ENCODE data around the gene NOX5.
"Not testable (repeated sequence)": the region's sequence is repeated elsewhere in the genome, so short reads cannot be mapped to it uniquely, and the experiment has no call there.

The NOX5 gene, protein sequence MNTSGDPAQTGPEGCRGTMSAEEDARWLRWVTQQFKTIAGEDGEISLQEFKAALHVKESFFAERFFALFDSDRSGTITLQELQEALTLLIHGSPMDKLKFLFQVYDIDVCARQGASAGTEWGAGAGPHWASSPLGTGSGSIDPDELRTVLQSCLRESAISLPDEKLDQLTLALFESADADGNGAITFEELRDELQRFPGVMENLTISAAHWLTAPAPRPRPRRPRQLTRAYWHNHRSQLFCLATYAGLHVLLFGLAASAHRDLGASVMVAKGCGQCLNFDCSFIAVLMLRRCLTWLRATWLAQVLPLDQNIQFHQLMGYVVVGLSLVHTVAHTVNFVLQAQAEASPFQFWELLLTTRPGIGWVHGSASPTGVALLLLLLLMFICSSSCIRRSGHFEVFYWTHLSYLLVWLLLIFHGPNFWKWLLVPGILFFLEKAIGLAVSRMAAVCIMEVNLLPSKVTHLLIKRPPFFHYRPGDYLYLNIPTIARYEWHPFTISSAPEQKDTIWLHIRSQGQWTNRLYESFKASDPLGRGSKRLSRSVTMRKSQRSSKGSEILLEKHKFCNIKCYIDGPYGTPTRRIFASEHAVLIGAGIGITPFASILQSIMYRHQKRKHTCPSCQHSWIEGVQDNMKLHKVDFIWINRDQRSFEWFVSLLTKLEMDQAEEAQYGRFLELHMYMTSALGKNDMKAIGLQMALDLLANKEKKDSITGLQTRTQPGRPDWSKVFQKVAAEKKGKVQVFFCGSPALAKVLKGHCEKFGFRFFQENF

DNA sequence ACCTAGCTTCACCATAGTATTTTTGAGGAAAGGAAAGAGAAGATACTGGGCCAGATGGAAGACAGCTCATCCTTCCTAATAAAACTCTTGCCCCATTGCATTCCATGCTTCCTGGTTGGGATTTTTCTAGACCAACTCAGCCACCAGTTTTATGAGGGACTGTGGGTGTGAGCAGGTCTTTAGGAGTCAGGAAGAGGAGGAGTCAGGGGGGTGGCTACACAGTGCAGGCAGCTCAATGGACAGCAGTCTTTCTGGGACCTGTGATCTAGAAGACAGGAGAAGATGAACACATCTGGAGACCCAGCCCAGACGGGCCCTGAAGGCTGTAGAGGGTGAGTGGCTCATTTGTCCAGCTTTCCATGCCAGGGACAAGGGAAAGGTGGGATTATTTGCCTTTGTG is at the start of gene NOX5:
Gene NOX5 (plus strand): TSS at position 242 of the 400 bp plus-strand sequence. CDS start 41 bp downstream, at position 283.
- no peak for DNase-seq (ENCODE audit: low spot score)

DNA sequence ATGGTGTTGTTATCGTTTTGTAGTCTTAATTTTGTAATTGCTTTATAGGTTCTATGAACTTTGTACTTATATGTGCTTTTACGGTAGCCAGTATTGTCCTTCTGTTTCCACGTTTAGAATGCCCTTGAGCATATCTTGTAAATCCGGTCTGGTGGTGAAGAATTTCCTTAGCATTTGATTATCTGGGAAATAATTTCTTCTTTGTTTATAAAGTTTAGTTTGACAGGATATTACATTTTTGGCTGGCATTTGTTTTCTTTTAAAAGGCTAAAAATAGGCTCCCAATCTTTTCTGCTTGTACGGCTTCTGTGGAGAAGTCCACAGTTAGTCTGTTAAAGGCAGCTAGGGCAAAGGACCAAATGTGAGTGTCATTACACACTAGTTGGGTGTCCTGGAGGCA is 47.5 kb upstream of the NOX5 start:
- no peak for DNase-seq (ENCODE audit: low spot score)

DNA sequence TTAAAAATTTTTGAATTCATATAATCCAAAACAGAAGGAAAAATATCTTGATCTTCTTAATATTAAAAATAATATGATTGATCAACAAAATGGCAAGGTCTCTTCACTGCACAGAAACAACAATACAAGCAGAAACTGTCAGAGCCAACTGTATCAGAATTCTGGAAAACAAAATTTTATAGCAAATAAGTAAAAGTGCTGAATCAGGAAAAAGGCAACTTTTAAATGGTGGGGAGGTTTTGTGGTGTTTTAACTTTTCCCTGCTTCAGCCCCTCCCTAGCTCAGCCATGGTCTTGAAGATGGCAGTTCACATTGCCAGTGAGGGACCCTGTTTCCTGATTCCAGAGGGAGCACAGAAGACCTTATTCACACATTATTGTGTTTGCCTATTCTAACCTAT is 46.5 kb upstream of the NOX5 start:
- DNase-seq (ENCODE audit: low spot score), result no peak

DNA sequence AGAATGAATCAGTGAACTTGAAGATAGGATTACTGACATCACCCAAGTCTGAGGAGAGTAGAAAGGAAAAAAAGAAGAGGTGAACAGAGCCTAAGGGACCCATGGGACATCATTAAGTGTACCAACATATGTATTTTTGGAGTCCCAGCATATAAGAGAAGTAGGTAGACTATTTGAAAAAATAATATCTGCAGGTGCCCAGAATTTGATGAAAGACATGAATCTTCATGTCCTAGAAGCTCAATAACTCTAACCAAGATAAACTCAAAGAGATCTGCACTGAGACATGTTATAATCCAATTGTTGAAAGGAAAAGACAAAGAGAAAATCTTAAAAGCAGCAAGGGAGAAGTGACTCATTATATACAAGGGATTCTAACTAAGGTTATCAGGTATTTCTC is 45.2 kb upstream of the NOX5 start:
- no peak for DNase-seq (ENCODE audit: low spot score)

DNA sequence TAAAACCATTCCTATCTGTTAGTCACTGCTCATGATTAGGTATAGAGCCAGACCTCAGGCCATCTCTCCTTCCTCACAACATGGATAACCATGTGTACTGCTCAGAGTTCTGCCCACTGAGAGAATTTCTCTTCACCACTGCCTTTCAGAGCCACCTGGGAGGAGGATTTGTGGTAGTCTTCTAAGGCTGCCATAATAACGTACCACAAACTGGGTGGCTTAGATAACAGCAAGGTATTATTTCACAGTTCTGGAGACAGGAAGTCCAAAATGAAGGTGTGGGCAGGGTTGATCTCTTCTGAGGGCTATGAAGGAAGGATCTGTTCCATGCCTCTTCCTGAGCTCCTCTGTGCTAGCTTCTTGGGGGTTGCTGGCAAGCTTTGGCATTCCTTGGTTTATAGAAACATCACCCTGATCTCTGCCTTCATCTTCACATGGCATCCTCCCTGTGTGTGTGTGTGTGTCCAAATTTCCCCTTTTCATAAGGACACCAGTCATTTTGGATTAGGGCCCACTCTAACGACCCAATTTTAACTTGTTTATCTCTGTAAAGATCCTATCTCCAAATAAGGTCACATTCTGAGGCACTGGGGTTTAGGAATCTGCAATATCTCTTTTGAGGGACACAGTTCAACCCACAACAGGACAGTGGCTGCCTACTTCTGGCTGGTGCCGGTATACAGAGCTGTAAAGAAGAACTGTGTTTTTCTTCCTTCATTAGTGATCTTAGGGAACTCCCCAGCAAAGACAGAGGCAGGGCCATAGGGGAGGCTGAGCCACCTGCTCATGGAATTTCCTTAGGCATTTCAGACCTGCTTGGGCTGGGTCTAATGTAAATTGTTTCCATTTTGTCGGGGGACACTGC is 42.1 kb upstream of the NOX5 start:
- DNase-seq (ENCODE audit: low spot score), result no peak

DNA sequence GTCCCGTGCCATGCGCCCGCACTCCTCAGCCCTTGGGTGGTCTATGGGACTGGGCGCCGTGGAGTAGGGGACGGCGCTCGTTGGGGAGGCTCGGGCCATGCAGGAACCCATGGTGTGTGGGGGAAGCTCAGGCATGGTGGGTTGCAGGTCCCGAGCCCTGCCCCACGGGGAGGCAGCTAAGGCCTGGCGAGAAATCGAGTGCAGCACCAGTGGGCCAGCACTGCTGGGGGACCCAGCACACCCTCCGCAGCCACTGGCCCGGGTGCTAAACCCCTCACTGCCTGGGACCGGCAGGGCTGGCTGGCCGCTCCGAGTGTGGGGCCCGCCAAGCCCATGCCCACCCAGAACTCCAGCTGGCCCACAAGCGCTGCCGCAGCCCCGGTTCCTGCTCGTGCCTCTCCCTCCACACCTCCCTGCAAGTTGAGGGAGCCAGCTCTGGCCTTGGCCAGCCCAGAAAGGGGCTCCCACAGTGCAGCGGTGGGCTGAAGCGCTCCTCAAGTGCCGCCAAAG is 38.8 kb upstream of the NOX5 start:
- not testable (repeated sequence) for DNase-seq (ENCODE audit: low spot score)

DNA sequence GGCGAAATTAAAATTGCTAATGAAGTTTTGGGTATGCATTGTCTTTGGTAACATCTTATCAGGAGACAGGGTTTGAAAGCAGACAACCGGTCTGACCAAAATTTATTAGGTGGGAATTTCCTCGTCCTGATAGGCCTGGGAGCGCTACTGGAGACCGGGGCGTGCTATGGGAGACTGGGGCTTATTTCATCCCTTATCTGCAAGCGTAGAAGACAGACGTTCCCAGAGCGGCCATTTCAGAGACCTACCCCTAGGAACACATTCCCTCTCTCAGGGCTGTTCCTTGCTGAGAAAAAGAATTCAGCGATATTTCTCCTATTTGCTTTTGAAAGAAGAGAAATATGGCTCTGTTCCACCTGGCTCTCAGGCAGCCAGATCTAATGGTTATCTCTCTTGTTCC is 37.1 kb upstream of the NOX5 start:
- DNase-seq (ENCODE audit: low spot score), result not testable (repeated sequence)

DNA sequence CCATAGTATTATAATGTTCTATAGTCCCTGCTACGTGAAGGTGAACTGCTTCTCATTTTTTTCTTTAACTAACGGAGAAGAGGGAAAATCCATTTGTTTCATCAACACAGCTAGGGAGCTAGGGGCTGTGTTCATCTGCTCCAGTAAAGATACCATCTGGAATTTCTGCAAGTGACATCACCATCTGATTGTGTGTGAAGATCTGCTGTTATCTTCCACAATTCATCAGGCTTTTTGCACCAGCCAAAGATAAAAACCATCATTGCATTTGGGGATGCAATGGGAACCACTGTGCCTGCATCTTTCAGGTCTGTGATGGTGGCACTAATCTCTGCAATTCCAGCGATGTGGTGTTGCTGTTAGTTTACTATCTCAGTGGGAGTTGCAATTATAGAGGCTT is 35.5 kb upstream of the NOX5 start:
- no peak for DNase-seq (ENCODE audit: low spot score)

DNA sequence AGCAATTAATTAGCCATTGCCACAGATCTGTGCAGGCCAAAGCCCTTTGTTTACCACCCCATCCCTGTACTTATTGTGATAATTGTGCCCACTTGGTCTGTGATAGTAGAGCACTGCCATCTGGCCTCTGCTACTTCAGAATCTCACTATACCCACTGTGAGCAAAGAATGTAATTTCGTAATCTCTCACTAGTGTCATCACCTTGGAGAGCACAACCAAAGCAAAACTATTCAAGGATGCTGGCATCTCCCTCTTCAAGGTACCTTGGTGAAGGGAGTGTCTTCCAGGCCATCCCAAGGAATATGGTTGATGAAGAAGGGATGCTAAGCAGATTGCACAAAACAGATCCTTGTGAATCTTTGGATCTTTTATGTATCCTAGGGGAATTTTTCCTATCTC is 34.7 kb upstream of the NOX5 start:
- no peak for DNase-seq (ENCODE audit: low spot score)

DNA sequence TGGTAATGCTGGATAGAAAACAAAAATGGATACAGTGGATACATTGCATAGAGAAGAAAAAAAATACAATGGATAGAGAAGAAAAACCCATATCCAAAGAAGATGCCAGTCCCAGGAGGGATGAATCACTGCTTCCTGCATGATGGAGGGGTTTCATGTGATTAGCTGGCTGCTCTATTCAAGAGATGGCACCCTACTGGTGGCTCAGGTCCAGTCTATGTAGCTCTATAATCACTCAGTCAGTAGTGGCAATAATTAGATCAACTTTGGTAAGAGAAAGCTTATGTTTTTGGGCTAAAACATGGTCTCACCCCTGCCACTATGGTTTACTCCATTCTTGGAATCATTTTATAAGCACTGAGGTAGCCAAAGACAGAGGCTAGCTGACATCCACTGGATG is 33.7 kb upstream of the NOX5 start:
- DNase-seq (ENCODE audit: low spot score), result no peak

DNA sequence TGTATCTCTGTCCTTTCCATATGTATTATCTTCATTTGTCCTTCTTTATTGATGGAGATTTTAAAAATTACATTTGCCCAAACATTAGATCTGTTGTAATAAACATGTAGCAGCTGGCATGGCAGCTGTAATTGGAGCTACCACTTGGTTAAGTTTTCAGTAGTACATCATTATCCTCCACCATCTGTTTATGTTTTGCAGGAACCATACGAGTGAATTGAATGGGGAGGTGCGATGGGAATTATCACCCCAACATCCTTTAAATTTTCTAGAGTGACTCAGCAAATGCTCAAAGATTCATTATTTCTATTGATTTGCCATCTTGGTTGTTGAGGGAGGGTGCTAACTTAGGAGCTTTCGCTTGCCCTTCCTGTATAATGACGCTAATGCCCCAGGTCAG is 32.6 kb upstream of the NOX5 start:
- no peak for DNase-seq (ENCODE audit: low spot score)

DNA sequence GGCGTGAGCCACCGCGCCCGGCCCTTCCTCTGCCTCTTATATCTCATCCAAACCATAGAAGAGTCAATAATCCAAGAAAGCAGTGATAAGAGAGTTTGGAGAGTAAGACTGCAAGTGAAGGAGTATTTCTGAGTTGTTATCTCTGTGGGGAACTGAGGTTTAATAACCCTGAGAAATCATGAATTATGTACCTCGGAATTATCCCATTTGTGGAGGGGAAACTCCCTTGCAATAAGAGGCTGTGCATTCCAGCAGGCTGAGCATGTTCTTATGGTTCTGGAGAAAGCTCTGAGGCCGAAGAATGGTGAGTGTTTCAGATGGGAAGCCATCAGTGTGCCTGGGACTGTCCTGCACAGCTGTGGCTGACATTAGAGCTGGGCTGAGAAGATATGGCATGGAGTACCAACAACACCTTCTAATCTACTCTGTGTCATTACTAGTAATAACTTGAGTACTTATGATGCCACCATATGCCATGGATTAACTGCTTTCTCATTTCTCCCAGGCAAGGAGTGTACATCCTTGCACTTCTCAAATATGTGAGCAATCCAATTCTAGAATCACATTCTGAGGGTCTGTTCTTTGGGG is 31.4 kb upstream of the NOX5 start:
- DNase-seq (ENCODE audit: low spot score), result no peak

DNA sequence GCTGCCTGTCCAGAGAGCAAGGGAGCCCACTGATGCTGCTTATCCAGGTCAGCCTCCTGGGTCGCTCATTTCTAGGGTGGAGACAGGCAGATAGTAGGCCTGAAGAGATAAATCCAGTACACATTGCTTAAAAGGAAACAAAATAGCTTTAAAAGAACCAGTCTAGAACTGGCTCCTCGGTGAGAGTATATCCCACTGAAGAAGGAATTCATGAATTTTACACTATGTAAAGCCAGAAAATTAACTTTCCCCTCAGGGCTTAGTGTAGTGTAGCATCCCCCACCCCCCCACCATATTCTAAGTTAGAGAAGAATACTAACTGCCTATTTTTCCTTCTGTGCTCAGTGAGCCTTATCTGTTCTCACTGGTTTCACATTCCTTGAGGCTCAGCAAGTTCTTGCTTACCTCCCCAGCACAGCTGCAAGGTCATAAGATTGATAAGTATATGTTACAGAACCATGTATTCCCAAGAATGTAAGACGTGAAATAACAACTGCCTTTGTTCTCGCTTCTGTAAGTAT is 30.5 kb upstream of the NOX5 start:
- DNase-seq (ENCODE audit: low spot score), result no peak

DNA sequence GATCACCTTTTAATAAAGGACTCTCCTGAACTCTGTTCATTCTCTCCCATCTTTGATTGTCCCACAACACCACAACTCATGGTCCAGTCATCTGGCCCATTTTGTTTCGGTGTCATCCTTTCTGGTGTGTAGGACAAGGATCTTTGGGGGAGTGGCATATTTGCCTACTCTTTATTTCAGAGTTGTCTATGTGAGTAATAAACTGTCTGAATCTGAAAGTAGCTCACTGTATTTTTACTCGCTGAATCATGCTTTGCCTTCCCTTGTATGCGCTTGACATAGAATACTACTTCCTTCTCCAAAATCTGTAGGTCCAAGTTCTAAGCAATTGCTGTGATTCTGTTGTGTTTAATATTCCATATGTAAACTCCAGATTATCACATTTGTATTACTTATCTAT is 29.9 kb upstream of the NOX5 start:
- DNase-seq (ENCODE audit: low spot score), result no peak

DNA sequence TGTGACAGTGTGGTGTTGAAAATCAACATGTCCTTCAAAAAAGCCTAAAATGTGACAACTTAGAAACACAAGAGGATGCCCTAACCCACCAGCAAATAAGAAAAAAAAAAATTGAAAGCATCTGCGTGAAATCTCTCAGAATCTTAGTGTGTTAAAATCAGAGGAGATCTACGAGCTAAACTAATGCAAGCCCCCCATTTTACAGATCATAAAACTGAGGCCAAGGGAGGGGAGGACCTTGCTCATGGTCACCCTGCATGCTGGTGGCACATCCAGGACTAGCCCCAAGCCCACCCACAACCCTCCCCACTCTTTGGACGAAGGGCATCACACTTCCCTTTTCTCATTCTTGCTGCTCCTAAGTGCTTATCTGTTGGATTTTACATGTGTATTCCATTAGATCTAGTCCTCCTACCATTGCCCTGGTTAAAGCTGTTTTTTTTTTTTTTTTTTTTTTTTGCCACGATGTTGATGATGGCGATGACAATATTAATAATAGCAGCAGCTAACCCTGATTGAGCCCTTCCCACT is 29.1 kb upstream of the NOX5 start:
- DNase-seq (ENCODE audit: low spot score), result no peak

DNA sequence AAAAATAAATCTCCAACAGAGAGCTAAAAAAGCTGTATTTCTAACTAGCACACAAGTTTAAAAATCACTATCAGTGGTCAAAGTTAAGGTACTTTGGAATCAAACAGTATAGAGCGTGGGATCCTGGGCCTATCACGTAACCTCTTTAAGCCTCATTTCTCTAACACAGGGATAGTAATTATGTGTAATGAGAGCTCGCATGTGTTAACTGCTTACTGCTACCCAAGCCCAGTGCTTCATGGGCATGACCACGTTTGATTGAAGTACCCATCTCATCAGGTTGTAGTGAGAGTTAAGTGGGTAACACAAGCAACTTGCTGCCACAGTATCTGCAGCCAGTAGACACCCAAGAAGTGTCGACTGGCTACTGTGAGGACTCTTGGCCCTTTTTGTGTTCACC is 28.2 kb upstream of the NOX5 start:
- DNase-seq (ENCODE audit: low spot score), result no peak

DNA sequence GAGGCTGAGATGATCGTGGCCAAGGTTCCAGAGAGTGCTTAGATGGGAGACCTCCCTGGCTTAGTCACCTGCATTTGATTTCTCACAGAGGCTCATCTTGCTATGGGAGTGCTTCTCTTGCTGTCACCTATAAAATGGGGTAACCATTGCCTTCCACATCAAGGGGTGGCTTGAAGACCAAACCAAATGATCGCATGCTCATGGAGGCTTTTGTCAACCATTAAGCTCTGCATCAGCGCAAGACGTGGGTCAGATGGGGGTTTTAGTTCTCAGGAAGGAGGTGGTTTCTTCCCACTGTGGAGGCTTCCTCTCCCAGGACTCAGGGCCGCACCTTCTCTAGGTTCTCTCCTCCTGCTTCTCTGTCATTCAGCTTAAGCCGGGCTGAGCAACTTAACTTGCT is 27.4 kb upstream of the NOX5 start:
- DNase-seq (ENCODE audit: low spot score), result no peak

DNA sequence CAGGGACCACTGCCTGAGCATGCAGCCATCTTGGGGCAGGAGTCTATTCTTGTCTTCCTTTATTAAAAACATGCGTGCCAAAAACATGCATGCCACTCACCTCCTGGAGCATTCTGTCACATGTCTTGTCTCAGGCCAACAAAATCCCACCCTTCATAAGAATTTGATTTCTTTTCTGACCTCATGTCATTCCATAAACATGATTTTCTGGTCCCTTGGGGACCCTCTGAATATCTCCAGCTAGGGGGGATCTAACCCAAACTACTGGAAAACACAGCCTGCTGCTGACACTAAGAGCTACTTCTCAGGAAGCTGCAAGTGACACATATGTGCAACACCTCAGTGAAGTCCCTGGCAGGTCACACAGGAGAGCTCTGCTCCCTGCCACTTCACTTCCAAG is 26.8 kb upstream of the NOX5 start:
- no peak for DNase-seq (ENCODE audit: low spot score)

DNA sequence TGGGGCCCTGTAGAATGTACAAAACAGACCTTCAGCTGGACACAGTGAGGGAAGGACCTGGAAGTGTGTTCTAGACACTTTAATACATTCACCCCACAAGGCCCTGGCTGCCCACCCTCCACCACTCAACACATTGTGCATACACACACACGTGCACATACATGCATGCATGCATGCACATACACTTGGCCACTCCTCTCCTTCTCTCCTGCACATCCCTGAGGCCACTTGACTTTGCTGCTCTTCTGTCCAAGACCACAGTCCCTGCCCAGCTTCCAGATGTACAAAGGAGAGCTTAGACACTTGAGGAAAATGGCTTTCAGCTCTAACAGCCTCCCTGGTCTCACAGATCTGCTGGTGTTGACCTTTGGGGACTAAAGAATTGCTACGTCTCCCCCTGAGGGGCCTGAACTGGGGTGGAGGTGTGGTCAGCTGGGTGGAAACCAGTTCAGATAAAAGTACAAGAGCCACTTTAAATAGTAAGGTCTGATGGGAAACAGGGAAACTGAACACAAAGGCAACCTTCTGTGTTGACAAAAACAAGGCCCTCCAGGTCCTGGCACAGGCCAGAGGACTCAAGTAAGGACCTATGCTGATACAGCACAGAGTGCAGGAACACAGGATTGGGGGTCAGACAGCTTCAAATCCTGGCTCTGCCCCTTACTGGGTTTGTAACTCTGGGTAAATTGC is 24.8 kb upstream of the NOX5 start:
- no peak for DNase-seq (ENCODE audit: low spot score)

DNA sequence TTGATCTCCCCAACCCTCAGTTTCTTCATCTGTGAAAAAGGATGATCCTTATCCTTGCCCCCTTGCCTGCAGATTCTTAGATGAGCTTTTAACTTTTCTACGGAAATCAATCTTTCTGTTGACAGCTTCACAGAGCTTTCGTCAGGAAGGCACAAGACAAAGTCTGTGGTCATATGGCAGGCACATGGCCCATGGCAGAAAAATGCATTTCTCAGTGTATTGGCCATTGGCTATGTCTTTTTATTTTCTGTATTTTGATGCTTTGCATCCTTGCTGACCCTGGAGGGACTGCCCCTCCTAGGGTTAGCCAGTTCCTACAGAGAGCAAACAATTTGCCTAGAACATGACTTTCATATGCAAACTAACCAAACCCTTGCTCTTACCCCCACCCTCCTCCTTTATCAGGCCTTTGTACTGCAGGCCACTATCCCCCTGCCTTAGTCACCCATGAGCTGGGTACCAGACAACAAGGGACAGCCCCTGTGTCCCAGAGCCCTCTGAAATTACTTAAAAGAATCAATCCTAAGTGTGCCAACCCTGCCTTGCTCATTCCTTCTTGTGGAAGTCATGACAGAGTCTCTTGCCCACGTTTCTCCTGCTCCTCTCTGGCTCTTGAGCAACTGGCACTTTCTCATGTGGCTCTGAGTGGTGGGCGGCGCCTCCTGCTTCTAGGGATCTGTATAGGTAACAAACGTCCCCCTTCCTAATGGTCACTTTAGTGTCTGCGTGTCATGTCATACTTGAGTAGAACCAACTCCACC is 24.1 kb upstream of the NOX5 start:
- DNase-seq (ENCODE audit: low spot score), result no peak

Measured in CD4-positive, alpha-beta T cell treated with Interleukin-2 at 100 ng/mL for 4 hours (primary cell).